ENCODE results near the gene IL17F.

GRCh38 chr6:52231406-52232127 is 12.7 kb downstream of the IL17F start:
- TF ChIP-seq SIN3A (IDR thresholded peaks at IDR 0.05; ENCODE audit: low read depth), result no peak
- TF ChIP-seq, protein P1, sequence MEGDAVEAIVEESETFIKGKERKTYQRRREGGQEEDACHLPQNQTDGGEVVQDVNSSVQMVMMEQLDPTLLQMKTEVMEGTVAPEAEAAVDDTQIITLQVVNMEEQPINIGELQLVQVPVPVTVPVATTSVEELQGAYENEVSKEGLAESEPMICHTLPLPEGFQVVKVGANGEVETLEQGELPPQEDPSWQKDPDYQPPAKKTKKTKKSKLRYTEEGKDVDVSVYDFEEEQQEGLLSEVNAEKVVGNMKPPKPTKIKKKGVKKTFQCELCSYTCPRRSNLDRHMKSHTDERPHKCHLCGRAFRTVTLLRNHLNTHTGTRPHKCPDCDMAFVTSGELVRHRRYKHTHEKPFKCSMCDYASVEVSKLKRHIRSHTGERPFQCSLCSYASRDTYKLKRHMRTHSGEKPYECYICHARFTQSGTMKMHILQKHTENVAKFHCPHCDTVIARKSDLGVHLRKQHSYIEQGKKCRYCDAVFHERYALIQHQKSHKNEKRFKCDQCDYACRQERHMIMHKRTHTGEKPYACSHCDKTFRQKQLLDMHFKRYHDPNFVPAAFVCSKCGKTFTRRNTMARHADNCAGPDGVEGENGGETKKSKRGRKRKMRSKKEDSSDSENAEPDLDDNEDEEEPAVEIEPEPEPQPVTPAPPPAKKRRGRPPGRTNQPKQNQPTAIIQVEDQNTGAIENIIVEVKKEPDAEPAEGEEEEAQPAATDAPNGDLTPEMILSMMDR (IDR thresholded peaks at IDR 0.05 in 2 of 3, conservative IDR thresholded peaks at IDR 0.05 in 1 of 3; ENCODE audit: borderline replicate concordance in 1 of 3, insufficient read depth in 1 of 3, low read depth in 2 of 3, low read length in 2 of 3), result no peak
- no peak for TF ChIP-seq POLR2A (IDR thresholded peaks at IDR 0.05; ENCODE audit: borderline replicate concordance, extremely low read depth, insufficient read depth, insufficient read length)
- no peak for TF ChIP-seq POLR2AphosphoS5 (IDR thresholded peaks at IDR 0.05; ENCODE audit: low read depth, low read length)
- no peak for TF ChIP-seq SRF (IDR thresholded peaks at IDR 0.05; ENCODE audit: low read depth)
- TF ChIP-seq ZBTB33 (IDR thresholded peaks at IDR 0.05; ENCODE audit: extremely low read depth, insufficient replicate concordance, low read length), result no peak
- TF ChIP-seq, protein P2, sequence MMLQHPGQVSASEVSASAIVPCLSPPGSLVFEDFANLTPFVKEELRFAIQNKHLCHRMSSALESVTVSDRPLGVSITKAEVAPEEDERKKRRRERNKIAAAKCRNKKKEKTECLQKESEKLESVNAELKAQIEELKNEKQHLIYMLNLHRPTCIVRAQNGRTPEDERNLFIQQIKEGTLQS (IDR thresholded peaks at IDR 0.05), result no peak
- TF ChIP-seq, protein P3, sequence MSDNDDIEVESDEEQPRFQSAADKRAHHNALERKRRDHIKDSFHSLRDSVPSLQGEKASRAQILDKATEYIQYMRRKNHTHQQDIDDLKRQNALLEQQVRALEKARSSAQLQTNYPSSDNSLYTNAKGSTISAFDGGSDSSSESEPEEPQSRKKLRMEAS (IDR thresholded peaks at IDR 0.05), result no peak
